ENCODE measurements around the gene METTL13.

The METTL13 gene

DNA sequence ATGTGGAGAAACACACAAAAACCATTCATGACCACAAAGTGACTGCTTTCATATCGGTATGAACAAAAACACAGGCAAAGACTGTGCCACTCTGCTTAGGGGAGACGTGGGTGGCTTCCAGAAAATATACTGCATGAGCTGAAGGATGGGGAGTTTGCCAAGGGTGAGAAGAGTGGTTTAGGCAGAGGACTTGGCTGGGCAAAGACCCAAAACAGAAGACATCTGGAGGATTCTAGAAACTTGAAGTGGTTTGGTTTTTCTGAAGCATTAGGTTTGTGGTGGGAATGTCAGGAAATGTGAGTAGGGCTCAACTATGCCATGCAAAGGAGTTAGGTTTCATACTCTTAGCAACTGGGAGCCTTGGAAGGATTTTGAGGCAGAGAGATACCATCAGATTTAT, 33.2 kb downstream of the METTL13 start:
- Histone ChIP-seq H3K4me3 (no peak overlapping the region), H4K20me1 (no peaks in the 10 kb centered on the region), H3K27ac (no peak overlapping the region), H3K4me1 (no peaks in the 10 kb centered on the region), H3K36me3 (no peaks in the 10 kb centered on the region), H3K4me2 (no peak overlapping the region), H3K27me3 (no peaks in the 10 kb centered on the region), H3K9me3 (no peaks in the 10 kb centered on the region), H3K9ac (no peak overlapping the region)
- no peak for TF ChIP-seq Cebpa-rat (IDR thresholded peaks at IDR 0.05)

DNA sequence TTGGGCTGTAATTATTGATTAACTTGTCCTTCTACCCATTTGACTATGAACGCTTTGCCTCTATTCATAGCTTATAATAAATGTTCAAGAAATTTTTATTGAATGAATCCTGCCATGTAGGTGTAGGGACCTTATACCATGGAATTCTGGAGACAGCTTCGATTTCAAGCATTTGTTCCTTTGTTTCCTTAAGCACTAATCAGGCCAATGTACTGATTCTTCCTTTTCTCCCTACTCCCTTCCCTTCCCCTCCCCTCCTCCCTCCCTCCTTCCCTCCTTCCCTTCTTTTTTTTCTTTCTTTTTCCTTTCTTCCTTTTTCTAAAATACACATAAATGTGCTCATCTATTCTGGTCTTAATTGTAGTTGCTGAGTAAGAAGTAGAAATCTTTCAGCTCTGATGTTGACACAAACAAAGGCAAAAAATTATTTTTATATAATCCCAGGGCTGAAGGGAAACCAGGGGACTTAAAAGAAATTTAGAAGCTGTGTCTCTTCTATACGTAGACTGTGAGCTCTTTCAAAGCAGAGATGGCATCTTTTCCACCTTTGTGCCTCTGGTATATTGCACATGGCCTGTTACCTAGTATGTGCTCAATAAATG, 34.9 kb downstream of the METTL13 start:
- Histone ChIP-seq H3K4me1 (no peaks in the 10 kb centered on the region), H3K36me3 (no peaks in the 10 kb centered on the region), H4K20me1 (no peaks in the 10 kb centered on the region), H3K27ac (no peak overlapping the region), H3K4me2 (no peak overlapping the region), H3K27me3 (no peaks in the 10 kb centered on the region), H3K9ac (no peak overlapping the region), H3K9me3 (no peaks in the 10 kb centered on the region), H3K4me3 (no peak overlapping the region)
- no peak for TF ChIP-seq Cebpa-rat (IDR thresholded peaks at IDR 0.05)

DNA sequence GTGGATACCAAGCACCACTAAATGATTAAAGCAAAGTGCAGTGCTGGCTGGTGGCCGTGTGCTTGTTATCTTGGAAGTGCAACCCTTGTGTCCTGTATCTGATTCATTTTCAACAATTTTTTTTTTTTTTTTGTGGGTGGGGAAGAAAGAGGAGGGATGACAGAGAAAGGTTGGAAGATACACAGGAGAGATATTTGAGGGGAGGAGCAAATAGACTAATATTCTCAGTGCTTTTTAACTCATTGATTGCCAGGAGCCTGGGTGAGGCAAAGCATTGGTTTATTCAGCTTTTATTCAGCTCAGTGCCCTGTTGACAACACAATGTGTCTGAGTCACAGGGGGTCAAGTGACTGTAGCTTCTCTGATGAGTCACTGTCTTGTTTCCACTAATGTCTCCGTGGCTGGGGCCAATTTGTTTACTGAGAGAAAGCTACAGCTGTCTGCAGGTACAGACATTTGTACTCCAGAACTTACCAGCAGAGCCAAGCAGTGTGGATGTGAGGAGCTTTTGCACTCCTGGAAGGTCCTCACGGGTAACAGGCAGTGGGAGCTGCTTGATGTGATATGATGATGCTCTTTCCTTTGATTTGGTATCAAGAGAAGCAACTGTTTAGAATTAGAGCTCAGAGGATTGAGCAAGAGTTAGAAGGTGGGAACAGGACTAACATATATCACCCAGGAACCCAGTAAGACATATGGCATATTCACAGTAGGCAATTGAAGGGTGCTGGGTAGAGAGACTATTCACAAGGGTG, 36.2 kb downstream of the METTL13 start:
- Histone ChIP-seq H3K4me2 (no peak overlapping the region), H3K4me3 (no peak overlapping the region), H3K27ac (no peak overlapping the region), H3K27me3 (no peaks in the 10 kb centered on the region), H3K36me3 (no peaks in the 10 kb centered on the region), H3K9ac (no peak overlapping the region), H4K20me1 (no peaks in the 10 kb centered on the region), H3K9me3 (no peaks in the 10 kb centered on the region), H3K4me1 (no peaks in the 10 kb centered on the region)
- TF ChIP-seq Cebpa-rat (IDR thresholded peaks at IDR 0.05): no peak

DNA sequence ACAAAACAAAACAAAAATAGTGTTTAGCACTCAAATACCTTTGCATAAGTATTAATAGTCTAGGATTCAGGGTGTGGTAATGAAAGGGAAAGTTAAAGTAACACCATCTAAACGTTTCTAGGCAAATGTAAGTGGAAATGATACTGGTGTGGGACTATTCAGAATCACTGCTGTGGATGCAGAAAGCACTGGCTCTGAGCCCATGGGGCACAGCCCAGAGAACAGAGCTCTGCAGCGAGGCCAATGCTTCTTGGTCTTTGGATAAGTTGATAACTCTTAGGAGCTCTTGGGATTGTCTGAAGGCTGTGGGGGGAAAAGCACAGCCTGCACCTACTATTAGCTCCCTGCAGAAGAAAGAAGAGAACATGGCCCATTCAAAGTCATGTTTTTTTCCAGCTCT, 38.5 kb downstream of the METTL13 start:
- Histone ChIP-seq H3K4me3 (no peak overlapping the region), H3K27me3 (no peaks in the 10 kb centered on the region), H4K20me1 (no peaks in the 10 kb centered on the region), H3K9me3 (peaks cover 1% of the 10 kb centered on the region), H3K27ac (no peak overlapping the region), H3K4me1 (no peaks in the 10 kb centered on the region), H3K36me3 (no peaks in the 10 kb centered on the region), H3K9ac (no peak overlapping the region), H3K4me2 (no peak overlapping the region)
- TF ChIP-seq Cebpa-rat (IDR thresholded peaks at IDR 0.05): no peak

DNA sequence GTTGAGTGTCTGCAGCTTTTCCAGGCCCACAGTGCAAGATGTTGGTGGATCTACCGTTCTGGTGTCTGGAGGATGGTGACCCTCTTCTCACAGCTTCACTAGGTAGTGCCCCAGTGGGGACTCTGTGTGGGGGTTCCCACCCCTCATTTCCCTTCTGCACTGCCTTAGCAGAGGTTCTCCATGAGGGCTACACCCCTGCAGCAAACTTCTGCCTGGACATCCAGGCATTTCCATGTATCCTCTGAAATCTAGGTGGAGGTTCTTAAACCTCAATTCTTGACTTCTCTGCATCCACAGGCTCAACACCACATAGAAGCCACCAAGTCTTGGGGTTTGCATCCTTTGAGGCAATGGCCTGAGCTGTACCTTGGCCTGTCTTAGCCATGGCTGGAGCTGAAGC, 45.5 kb downstream of the METTL13 start:
- no peak overlapping the region for H3K4me3 ChIP-seq
- H3K27ac ChIP-seq: no peak overlapping the region
- H3K27me3 ChIP-seq: no peaks in the 10 kb centered on the region
- 0 out of 2 replicates have a peak, but pooled peaks cover 6% of the 10 kb centered on the region for H3K36me3 ChIP-seq
- H4K20me1 ChIP-seq: no peaks in the 10 kb centered on the region
- no peak overlapping the region for H3K9ac ChIP-seq
- H3K4me1 ChIP-seq: no peaks in the 10 kb centered on the region
- H3K9me3 ChIP-seq: peaks cover 39% of the 10 kb centered on the region
- no peak for TF ChIP-seq Cebpa-rat (IDR thresholded peaks at IDR 0.05)
- no peak overlapping the region for H3K4me2 ChIP-seq

DNA sequence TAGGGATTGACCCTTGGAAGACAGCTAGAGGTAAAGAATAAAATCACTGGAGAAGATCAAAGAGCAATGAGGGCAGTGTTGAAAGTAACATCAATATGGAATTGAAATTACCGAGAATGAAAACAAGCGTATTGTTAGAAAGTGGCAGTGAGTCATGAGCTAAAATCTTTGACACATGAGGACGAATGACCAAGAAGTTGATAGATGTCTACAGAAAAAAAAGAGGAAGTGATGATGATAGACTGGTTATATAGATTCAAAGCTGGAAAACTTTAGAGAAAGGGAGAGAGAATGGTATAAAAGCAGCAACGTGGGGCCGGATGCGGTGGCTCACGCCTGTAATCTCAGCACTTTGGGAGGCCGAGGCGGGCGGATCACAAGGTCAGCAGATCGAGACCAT, 47.3 kb downstream of the METTL13 start:
- 0 out of 2 replicates have a peak, but pooled peaks cover 6% of the 10 kb centered on the region for H3K36me3 ChIP-seq
- no peak overlapping the region for H3K27ac ChIP-seq
- H3K27me3 ChIP-seq: no peaks in the 10 kb centered on the region
- no peaks in the 10 kb centered on the region for H3K4me1 ChIP-seq
- peaks cover 39% of the 10 kb centered on the region for H3K9me3 ChIP-seq
- no peak overlapping the region for H3K4me3 ChIP-seq
- no peak overlapping the region for H3K4me2 ChIP-seq
- TF ChIP-seq Cebpa-rat (IDR thresholded peaks at IDR 0.05): no peak
- H4K20me1 ChIP-seq: no peaks in the 10 kb centered on the region
- H3K9ac ChIP-seq: no peak overlapping the region

DNA sequence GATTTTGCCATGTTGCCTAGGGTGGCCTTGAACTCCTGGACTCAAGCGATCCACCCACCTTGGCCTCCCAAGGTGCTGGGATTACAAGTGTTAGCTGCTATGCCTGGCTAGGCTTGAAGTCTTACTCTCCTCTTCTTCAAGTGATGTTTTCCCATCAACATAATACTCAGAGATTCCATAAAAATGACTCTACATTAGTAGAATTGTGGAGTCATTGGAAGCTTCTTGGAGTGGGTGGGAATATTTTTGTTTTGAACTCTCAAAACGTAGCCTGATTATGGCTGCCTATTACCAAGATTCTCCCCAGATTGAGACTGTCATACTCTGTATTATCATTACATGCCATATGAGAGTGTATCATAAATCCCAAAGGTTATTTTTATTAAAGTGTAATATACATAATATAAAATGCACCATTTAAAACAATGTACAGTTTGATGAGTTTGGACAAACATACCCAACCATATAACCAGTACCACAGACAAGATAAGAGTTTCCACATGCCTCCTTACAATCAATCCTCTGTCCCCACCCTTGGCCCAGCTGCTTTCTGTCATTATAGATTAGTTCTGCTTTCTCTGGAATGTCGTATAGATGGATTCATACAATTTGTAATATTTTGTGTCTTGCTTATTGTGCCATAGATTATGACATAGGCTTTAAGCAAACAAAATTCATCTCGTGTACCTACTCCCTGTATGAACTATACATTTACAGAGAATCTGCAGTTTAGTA, 51.8 kb downstream of the METTL13 start:
- no peaks in the 10 kb centered on the region for H3K27me3 ChIP-seq
- no peak overlapping the region for H3K4me3 ChIP-seq
- no peaks in the 10 kb centered on the region for H3K4me1 ChIP-seq
- no peak overlapping the region for H3K27ac ChIP-seq
- no peaks in the 10 kb centered on the region for H4K20me1 ChIP-seq
- peaks cover 5% of the 10 kb centered on the region for H3K9me3 ChIP-seq
- H3K36me3 ChIP-seq: no peaks in the 10 kb centered on the region
- no peak overlapping the region for H3K4me2 ChIP-seq
- H3K9ac ChIP-seq: no peak overlapping the region
- TF ChIP-seq Cebpa-rat (IDR thresholded peaks at IDR 0.05): no peak

DNA sequence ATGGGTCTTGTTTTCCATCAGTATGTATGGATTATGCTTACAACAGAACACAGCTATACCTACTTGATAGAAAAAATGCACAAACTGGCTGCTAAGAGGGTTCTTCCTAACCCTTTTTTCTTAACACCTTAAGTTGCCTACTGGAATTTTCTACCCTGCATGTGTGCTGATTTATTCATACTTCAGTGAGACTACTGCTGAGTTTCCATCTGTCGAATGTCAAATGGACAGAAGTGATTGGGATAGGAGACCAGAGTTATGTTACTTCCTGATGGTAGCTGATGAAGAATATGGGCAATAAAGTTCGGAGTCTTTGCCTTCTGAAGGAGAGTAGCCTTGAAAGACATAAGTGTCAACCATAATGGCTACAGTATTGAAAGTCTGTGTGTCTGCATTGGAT, 53.4 kb downstream of the METTL13 start:
- no peak for TF ChIP-seq Cebpa-rat (IDR thresholded peaks at IDR 0.05)
- H3K4me3 ChIP-seq: no peak overlapping the region
- no peaks in the 10 kb centered on the region for H4K20me1 ChIP-seq
- no peaks in the 10 kb centered on the region for H3K27me3 ChIP-seq
- no peak overlapping the region for H3K27ac ChIP-seq
- no peaks in the 10 kb centered on the region for H3K4me1 ChIP-seq
- H3K9ac ChIP-seq: no peak overlapping the region
- no peak overlapping the region for H3K4me2 ChIP-seq
- H3K9me3 ChIP-seq: no peaks in the 10 kb centered on the region
- H3K36me3 ChIP-seq: no peaks in the 10 kb centered on the region

DNA sequence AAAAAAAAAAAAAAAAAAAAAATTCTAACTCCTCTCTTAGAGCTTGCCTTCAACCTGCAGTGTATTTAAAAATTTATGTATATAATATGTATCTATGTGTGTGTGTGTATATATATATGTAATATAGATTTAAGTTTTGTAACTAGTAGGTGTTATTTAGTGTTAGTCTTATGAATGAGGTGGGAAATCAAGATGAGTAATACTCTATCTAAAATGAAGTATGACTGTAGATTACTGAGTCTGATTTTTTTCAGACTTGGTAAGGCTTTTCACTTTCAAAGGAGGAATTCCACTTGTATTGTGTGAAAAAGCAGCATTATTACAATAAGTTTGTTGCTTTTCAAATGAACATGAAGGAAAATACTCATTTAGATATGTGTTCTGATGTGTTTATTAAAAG, 54.4 kb downstream of the METTL13 start:
- Histone ChIP-seq H3K9me3 (peaks cover 5% of the 10 kb centered on the region), H3K36me3 (no peaks in the 10 kb centered on the region), H3K27me3 (peaks cover 3% of the 10 kb centered on the region; the same call in 1 of the 2 replicates), H3K4me2 (no peak overlapping the region), H4K20me1 (no peaks in the 10 kb centered on the region), H3K4me3 (no peak overlapping the region), H3K27ac (no peak overlapping the region), H3K9ac (no peak overlapping the region), H3K4me1 (no peaks in the 10 kb centered on the region)
- no peak for TF ChIP-seq Cebpa-rat (IDR thresholded peaks at IDR 0.05)

All from BLaER1 (cell line).